Vagina (tissue), 2 donors: ENCODE measurements around the gene CD8B. TPM values are rescaled to one million over a fixed set of nuclear protein-coding genes. Genes with fewer than 3 reads are reported as not detected.

Source experiments
- DNase-seq, 2 donors: peaks; one replicate each; pipeline ENCODE4 v3.0.0-alpha.2; 2017; ENCODE audit errors: extremely low spot score in 2 of 2
- H3K27ac ChIP-seq: fragments of 200-600 bp; sonication (generic); one replicate; pipeline ENCODE4 v1.5.1; 2019
- H3K27me3 ChIP-seq: fragments of 200-600 bp; sonication (generic); one replicate; pipeline ENCODE4 v1.5.1; 2019
- H3K36me3 ChIP-seq, 2 donors: fragments of 200-600 bp; sonication (generic); one replicate each; pipeline ENCODE4 v1.5.1; 2017 to 2019
- H3K4me1 ChIP-seq: fragments of 200-600 bp; sonication (generic); one replicate; pipeline ENCODE4 v1.5.1; 2019
- H3K4me3 ChIP-seq, 2 donors: fragments of 200-600 bp; sonication (generic); 1 replicate in 1 of 2; 2 replicates in 1 of 2; pipeline ENCODE4 v1.5.1; 2016 to 2019
- H3K9me3 ChIP-seq: fragments of 200-600 bp; sonication (generic); one replicate; pipeline ENCODE4 v1.5.1; 2019
- POLR2A ChIP-seq, 2 donors: fragments of 450-650 bp; IDR thresholded peaks; one replicate each; pipeline ENCODE4 v1.6.1; 2017; ENCODE audit warnings: antibody characterized with exemption in 2 of 2, mild to moderate bottlenecking in 2 of 2, moderate library complexity in 2 of 2
- POLR2AphosphoS5 ChIP-seq, 2 donors: sonication (generic); formaldehyde crosslinking; IDR thresholded peaks; one replicate each; pipeline ENCODE4 v1.9.0; 2017; ENCODE audit warnings: antibody characterized with exemption in 2 of 2, mild to moderate bottlenecking in 2 of 2, low read depth in 1 of 2; ENCODE audit not compliant: insufficient read depth in 1 of 2
- intact Hi-C: fragments of 100-400 bp; cut with DNase I; formaldehyde crosslinking; loops from one replicate; pipeline ENCODE4 v1.15.1; 2023
- total RNA-seq: library from RNA; depleted of rRNA; stranded (reverse); fragments of >200 nt; gene quantifications from one replicate; pipeline ENCODE4 v1.2.3, GENCODE V29; 2016
- TF ChIP-seq, protein P1 (sequence below), 3 experiments: fragments of 450-650 bp in 2 of 3; fragments of 200-600 bp in 1 of 3; sonication (generic) in 1 of 3; IDR thresholded peaks; one replicate each; pipeline ENCODE4 v1.5.1; 2017 to 2019; ENCODE audit warnings: antibody characterized with exemption in 3 of 3, mild to moderate bottlenecking in 2 of 3, moderate library complexity in 2 of 3

The CD8B gene
- total RNA-seq, 1 donor from 2014 or later = 10.6 TPM

DNA sequence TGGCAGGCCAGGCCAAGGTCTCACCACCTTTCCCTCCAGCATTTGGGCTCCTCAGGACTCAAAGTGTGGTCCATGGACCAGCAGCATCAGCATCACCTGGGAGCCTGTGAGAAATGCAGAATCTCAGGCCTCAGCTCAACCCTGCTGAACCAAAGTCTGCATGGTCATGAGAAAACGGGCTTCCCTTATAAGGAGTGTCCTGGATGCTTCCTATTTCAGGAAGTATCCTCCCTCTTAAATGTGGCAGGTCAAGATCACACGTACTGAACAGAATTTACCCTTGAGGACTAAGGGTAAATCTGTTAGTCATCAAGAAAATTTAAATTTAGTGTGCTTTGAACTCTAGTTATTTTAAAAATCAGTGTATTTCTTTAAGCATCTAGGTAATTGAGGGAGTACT lies 82.7 kb downstream of the CD8B start:
- intact Hi-C loops = no loop called here
- Histone ChIP-seq H3K36me3 (peaks cover 0 to 14% of the 10 kb centered on the region in 2 donors), H3K4me3 (no peak overlapping the region), H3K4me1 (no peaks in the 10 kb centered on the region), H3K9me3 (no peaks in the 10 kb centered on the region), H3K27me3 (no peaks in the 10 kb centered on the region), H3K27ac (no peak overlapping the region)
- TF ChIP-seq POLR2A (IDR thresholded peaks at IDR 0.05) (no peak), POLR2AphosphoS5 (IDR thresholded peaks at IDR 0.05; ENCODE audit: insufficient read depth in 1 of 2, low read depth in 1 of 2) (no peak)
- TF ChIP-seq, protein P1, sequence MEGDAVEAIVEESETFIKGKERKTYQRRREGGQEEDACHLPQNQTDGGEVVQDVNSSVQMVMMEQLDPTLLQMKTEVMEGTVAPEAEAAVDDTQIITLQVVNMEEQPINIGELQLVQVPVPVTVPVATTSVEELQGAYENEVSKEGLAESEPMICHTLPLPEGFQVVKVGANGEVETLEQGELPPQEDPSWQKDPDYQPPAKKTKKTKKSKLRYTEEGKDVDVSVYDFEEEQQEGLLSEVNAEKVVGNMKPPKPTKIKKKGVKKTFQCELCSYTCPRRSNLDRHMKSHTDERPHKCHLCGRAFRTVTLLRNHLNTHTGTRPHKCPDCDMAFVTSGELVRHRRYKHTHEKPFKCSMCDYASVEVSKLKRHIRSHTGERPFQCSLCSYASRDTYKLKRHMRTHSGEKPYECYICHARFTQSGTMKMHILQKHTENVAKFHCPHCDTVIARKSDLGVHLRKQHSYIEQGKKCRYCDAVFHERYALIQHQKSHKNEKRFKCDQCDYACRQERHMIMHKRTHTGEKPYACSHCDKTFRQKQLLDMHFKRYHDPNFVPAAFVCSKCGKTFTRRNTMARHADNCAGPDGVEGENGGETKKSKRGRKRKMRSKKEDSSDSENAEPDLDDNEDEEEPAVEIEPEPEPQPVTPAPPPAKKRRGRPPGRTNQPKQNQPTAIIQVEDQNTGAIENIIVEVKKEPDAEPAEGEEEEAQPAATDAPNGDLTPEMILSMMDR (IDR thresholded peaks at IDR 0.05) = no peak
- DNase-seq = no peak

DNA sequence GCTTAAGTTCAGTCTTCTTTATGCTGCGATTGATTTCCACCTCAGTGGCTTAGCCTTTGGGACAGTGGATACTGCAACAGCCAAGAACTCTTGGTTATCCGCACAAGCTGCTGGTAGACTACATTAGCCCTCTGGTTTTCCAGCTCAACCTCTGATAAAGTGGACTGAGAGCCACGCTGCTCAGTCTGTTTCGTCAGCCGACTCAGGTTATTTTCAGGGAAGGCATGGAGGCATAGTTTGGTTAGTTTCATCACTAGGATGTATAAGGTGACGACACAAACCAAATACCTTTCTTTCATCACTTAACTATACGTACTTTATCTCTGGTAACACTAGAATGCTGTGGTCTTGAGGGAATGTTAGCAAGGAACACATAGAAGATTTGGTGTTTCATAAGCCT lies 85.2 kb downstream of the CD8B start:
- no peak overlapping the region for H3K27ac ChIP-seq
- no peak for TF ChIP-seq POLR2A (IDR thresholded peaks at IDR 0.05)
- no peak for TF ChIP-seq POLR2AphosphoS5 (IDR thresholded peaks at IDR 0.05; ENCODE audit: insufficient read depth in 1 of 2, low read depth in 1 of 2)
- TF ChIP-seq, protein P1 (IDR thresholded peaks at IDR 0.05) = no peak
- H3K27me3 ChIP-seq = no peaks in the 10 kb centered on the region
- H3K36me3 ChIP-seq = peaks cover 0 to 28% of the 10 kb centered on the region in 2 donors
- intact Hi-C loops = no loop called here
- no peaks in the 10 kb centered on the region for H3K9me3 ChIP-seq
- no peak overlapping the region for H3K4me3 ChIP-seq
- DNase-seq = no peak
- no peaks in the 10 kb centered on the region for H3K4me1 ChIP-seq

DNA sequence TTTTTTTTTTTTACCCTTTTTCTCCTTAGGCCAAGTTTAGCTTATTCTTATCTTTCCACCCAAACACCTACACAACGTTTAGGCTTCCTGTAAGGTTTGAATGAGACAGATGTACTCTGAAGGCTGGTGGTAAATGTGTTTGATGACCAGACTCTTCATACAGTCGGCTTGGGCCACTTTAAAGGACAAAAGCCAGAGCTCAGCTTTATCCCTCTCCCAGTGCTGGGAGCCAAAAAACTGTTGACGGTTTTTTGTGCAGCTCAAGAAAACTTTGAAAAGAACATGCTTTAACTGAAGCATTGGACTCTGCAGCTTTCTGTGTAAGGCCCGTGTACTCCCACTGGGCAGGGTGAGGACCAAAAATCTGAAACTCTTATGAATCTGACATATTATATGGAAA lies 86.3 kb downstream of the CD8B start:
- DNase-seq = no peak
- no peaks in the 10 kb centered on the region for H3K9me3 ChIP-seq
- no peak for TF ChIP-seq POLR2AphosphoS5 (IDR thresholded peaks at IDR 0.05; ENCODE audit: insufficient read depth in 1 of 2, low read depth in 1 of 2)
- TF ChIP-seq, protein P1 (IDR thresholded peaks at IDR 0.05) = no peak
- no peak for TF ChIP-seq POLR2A (IDR thresholded peaks at IDR 0.05)
- intact Hi-C loops = no loop called here
- no peaks in the 10 kb centered on the region for H3K27me3 ChIP-seq
- H3K4me1 ChIP-seq = no peaks in the 10 kb centered on the region
- no peak overlapping the region for H3K27ac ChIP-seq
- no peak overlapping the region for H3K4me3 ChIP-seq
- peaks cover 0 to 40% of the 10 kb centered on the region in 2 donors for H3K36me3 ChIP-seq

DNA sequence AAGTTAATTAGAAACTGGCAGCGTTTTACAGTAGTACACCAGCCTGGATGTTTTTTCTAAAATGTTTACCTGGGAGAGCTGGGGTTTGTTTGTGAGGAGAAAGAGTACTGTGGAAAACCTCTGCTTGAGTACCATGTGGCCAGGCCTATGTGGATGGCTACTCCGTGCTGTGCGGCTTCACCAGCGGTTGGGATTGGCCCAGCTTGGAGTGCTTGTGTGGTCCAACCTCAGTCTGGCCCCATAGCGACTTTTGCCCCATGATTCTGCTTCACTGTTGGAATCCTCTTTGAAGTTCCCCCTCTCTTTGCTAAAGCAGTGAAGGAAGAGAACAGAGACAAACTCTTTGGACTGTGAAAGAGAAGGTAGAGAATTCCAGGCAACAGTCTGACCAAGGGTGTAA lies 86.8 kb downstream of the CD8B start:
- Histone ChIP-seq H3K9me3 (no peaks in the 10 kb centered on the region), H3K27me3 (no peaks in the 10 kb centered on the region), H3K4me3 (no peak overlapping the region), H3K4me1 (no peaks in the 10 kb centered on the region), H3K27ac (no peak overlapping the region), H3K36me3 (peaks cover 0 to 44% of the 10 kb centered on the region in 2 donors)
- intact Hi-C loops = no loop called here
- DNase-seq = no peak
- TF ChIP-seq POLR2AphosphoS5 (IDR thresholded peaks at IDR 0.05; ENCODE audit: insufficient read depth in 1 of 2, low read depth in 1 of 2) (no peak), POLR2A (IDR thresholded peaks at IDR 0.05) (no peak)
- TF ChIP-seq, protein P1 (IDR thresholded peaks at IDR 0.05) = no peak

DNA sequence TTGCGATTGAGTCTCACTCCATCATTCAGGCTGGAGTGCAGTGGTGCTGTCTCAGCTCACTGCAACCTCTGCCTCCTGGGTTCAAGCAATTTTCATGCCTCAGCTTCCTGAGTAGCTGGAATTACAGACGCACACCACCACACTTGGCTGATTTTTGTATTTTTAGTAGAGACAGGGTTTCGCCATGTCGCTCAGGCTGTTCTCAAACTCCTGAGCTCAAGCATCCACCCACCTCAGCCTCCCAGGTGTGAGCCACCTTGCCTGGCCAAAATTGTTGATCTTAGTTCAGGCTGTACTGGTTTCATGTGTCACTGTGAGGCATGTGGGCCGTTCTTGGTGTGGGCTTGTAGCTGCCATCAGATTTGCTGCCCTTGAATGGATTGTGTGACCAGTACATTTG lies 89.1 kb downstream of the CD8B start:
- DNase-seq = no peak
- intact Hi-C loops = no loop called here
- H3K27me3 ChIP-seq = no peaks in the 10 kb centered on the region
- no peaks in the 10 kb centered on the region for H3K4me1 ChIP-seq
- peaks cover 0 to 54% of the 10 kb centered on the region in 2 donors for H3K36me3 ChIP-seq
- TF ChIP-seq, protein P1 (IDR thresholded peaks at IDR 0.05) = no peak
- TF ChIP-seq POLR2A (IDR thresholded peaks at IDR 0.05) = no peak
- no peak for TF ChIP-seq POLR2AphosphoS5 (IDR thresholded peaks at IDR 0.05; ENCODE audit: insufficient read depth in 1 of 2, low read depth in 1 of 2)
- H3K27ac ChIP-seq = no peak overlapping the region
- H3K4me3 ChIP-seq = no peak overlapping the region
- no peaks in the 10 kb centered on the region for H3K9me3 ChIP-seq
